ENCODE data around the gene SRPX.

Gene SRPX

DNA sequence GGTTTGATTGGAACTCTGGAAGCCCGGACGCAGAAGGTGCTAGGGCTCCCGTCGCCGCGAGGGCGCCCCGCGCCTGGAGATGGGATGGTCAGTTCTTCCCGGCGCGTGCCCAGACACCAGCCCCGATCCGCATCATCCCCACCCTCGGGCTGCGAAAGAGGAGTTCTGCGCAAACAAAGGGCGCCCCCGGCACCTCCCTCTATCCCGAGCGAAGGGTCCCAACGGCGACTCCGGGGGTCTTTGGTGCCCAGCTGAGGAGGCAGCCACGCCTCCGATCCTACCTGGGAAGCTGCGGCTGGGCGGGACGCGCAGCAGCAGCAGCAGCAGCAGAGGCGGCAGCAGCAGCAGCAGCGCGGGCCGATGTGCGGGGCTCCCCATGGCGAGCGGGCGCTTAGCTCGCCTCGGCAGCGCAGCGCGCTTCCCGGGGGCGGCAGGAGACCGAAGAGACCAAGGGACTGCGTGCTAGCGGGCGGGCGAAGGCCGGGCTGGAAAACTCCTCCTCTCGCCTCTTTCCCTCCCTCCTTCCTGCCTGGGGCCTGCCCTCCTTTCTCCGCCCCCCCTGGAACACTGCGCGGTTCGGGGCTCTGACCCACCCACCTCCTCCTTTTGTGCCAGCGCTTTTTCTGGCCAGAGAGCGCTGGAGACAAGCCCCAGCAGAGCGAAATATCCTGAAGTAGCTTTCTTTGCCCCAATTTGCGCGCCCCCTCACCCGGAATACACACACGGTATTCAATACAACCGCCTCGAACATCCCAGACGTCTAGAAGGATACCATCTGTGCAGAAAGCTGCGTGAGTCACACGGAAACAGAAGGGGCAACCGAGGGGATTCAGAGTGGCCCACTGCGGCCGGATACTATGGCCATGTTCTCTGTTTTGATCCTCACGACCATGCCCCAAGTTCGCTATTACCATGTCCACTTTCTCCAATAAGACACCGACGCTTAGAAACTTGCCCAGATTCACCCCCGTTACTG lies at the start of gene SRPX:
Gene SRPX (minus strand): TSS at position 457 of the 976 bp plus-strand sequence. CDS start 79 bp downstream, at position 378.
- peak; percentile 72 for DNase-seq (ENCODE audit: low read depth, low spot score)

- no peak for DNase-seq (ENCODE audit: low read depth, low spot score)
Observed at GRCh38 chrX:38268011-38268410, 47.3 kb upstream of the SRPX start.

DNA sequence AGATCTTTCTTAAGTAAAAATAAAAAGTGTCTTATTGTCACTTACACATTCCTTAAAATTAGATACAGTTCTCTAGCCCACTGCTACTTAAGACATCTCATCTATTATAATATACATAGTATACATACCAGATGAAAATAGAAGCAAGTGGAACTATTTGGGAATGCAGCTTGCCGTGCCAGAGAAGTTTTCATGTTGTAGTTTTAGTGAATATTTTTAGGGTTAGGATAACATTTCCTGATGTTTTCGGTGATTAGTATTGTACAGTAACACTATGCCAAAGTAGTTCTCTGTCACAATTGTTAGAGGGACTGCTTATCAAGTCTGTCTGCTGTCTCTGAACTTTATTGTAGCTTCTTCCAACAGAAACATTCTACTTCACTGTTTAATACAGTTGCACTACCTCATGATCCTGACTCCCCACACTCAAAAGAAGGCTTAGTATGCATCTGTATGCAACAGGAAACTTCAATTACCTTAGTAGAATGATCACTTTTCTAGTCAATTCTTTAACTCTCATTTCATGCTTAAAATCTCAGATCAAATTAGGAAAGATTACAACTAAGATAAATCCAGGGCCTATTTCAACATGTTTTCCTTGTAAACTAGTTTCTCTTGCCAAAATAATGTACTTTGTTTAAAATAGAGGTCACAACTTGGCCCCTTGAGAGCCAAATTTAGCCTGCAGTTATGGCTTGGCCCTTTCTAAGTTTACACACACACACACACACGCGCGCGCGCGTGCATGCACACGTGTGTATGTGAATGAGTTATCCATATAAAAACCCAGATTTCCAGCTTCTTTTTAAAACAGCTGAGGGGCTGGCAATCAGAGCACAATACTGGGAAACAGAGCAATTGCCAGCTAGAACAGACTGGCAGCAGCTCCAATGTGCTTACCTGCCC lies 42.3 kb upstream of the SRPX start:
- DNase-seq (ENCODE audit: low read depth, low spot score): no peak

DNA sequence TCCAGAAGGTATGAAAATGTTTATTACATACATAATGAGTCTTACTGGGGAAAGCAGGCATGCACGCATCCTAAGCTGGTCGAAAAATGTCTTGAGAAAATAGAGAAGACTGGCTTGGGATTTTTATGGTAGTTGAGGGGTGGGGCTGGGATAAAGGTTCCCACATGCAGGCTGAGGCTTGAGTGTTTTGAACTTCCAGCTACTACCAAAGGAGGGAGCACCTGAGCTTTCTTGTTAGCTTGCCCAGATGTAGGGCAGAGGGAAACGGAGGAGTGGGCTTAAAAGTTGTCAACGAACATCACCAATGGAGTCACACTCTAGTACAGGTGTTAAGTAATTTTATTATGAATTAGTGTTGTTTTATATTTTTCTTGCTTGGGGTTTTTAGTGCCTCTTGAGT lies 39.6 kb upstream of the SRPX start:
- peak; percentile 79 for DNase-seq (ENCODE audit: low read depth, low spot score)

- DNase-seq (ENCODE audit: low read depth, low spot score): no peak
Observed at GRCh38 chrX:38256019-38256418, 35.3 kb upstream of the SRPX start.

DNA sequence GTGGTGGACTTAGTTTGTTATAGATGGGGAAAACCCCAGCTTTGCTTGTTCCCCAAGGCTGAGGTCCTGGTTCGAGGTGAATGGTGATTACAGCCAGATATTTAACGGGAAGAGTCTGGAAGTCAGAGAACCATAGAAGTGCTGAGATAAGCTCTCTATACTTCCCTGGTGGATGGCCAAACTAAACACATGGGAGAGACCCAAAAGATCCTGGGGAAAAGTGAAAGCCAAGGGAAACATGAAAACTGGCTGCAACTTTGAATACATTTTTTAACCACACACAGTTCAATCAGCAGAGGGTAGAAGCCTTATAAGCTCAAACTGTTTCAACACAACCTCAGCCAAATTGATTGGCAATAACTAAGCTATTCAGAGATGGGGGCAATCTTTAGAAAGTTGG lies 29.3 kb upstream of the SRPX start:
- DNase-seq (ENCODE audit: low read depth, low spot score): no peak

- no peak for DNase-seq (ENCODE audit: low read depth, low spot score)
Observed at GRCh38 chrX:38247051-38247450, 26.4 kb upstream of the SRPX start.

DNA sequence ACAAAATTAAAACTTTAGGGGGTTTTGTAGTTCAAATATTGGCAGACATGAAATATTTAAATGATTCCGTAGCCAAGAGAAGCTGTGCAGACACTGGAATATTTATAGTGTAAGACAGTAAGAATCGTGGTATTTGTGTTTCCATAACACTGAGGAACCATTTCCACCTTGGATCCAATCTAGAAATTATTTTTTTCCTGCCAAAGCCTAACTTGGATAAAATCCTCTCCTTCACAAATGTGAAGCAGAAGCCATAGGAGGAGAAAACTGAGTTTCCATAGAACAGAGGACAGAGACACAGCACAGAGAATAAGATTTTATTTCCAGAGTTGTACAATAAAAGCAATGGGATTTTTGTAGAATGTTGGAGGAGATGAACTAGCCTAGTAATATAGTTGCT lies 19.9 kb upstream of the SRPX start:
- DNase-seq (ENCODE audit: low read depth, low spot score): no peak

GRCh38 chrX:38236901-38237615 lies 16.4 kb upstream of the SRPX start:
- no peak for DNase-seq (ENCODE audit: low read depth, low spot score)

GRCh38 chrX:38233891-38234667 lies 13.4 kb upstream of the SRPX start:
- peak; percentile 37 for DNase-seq (ENCODE audit: low read depth, low spot score)

GRCh38 chrX:38232079-38232686 lies 11.5 kb upstream of the SRPX start:
- no peak for DNase-seq (ENCODE audit: low read depth, low spot score)

GRCh38 chrX:38225093-38225492 lies 4.4 kb upstream of the SRPX start:
- peak; percentile 22 for DNase-seq (ENCODE audit: low read depth, low spot score)

GRCh38 chrX:38224160-38224559 lies 3.5 kb upstream of the SRPX start:
- DNase-seq (ENCODE audit: low read depth, low spot score): no peak

DNA sequence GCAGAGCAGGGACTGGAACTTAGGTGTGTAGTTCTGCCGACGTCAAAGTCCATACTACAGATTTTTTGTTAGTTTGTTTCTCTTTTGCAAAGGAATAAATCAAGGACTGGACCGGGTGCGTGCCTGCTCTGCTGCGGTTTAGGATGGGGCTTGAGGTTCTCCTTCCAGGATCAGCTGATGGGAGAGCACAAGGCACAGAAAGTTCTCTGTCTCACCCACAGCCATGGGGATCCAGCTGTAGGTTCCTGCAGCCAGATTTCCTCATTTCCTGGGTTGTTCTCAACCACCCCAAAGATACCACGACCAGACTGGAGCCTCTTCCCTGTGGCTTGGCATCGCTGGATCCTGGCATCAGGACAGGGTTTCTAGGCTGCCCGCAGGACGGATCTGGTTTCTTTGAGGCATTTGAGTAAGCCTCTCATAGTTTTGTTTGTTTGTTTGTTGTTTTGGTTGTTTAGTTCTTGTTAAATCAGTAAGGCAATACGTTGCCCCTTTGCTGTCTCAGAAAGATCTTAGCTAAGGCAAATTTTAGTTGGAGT lies 789 bp upstream of the SRPX start:
- no peak for DNase-seq (ENCODE audit: low read depth, low spot score)

GRCh38 chrX:38220024-38220414 lies 652 bp downstream of the SRPX start:
- peak; percentile 83 for DNase-seq (ENCODE audit: low read depth, low spot score)

GRCh38 chrX:38216642-38217041 lies 4.0 kb downstream of the SRPX start:
- no peak for DNase-seq (ENCODE audit: low read depth, low spot score)

DNA sequence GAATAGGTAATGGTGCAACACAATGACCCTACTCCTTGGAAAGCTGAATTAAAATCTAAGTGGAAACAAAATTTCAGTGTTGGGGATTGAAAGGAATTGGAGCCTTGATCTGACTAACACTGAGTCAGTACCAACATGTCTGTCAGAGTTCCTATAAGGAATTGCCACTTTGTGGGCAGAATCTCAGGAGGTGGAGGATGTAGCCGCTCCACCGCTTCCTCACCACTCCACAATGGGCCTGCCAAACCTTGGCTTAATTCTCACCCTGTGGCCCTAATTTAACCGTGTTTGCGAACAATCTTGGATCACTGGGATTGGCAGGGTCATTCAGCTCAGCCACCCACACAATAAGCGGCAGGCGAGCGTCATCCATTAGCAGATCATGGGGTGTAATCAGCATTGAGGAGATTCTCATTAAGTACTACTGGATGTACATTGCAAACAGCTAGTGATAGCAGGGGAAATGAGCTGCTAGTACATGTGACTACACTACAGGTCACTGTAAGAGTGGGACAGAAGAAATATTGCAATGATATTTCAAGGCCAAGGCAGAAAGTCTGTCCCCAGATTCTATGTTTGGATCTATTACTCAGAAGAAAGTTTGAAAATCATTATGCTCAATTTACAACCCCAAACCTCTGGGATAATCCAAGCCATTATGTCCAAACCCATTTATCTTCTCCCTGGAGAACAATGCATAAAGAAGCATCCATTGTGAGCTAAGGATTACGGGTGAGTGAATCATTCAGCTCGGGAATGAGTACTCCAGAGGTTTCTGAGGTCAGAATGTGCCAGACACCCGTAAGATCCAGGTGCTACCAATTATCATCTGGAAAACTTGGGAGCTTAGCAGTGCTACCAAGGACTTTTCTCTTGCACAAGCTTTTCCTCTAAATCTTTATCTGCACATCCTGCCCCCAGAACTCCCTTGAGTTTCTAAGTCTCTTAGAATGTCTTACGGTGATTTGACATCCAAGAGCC lies 5.8 kb downstream of the SRPX start:
- no peak for DNase-seq (ENCODE audit: low read depth, low spot score)

GRCh38 chrX:38214044-38214443 lies 6.6 kb downstream of the SRPX start:
- DNase-seq (ENCODE audit: low read depth, low spot score): no peak

All from ELF-1 (cell line).